Fibroblast of lung (primary cell): ENCODE measurements around the gene EFR3B.

ENCODE experiments used
- CTCF ChIP-seq, 2 donors: IDR thresholded peaks in 1 of 2; conservative IDR thresholded peaks in 1 of 2; 1 replicate in 1 of 2; 2 replicates in 1 of 2; pipeline ENCODE4 v1.5.1; 2011 to 2012; ENCODE audit warnings: low read length in 2 of 2, control low read depth in 1 of 2, inconsistent platforms in 1 of 2, low read depth in 1 of 2, mild to moderate bottlenecking in 1 of 2
- EZH2 ChIP-seq: IDR thresholded peaks from 2 replicates; pipeline ENCODE4 v1.5.1; 2012; ENCODE audit warnings: low read length, control low read depth, mild to moderate bottlenecking; ENCODE audit errors: missing control alignments

GRCh38 chr2:25207078-25207545 is 165.2 kb downstream of the EFR3B start:
- TF ChIP-seq CTCF (conservative IDR thresholded peaks at IDR 0.05 in 1 of 2, IDR thresholded peaks at IDR 0.05 in 1 of 2; ENCODE audit: low read depth in 1 of 2, low read length in 2 of 2) (no peak), EZH2 (no peak)
